Heart left ventricle (tissue), 16 donors: ENCODE results near the gene PLA2G2F. TPM values are rescaled to one million over a fixed set of nuclear protein-coding genes. Genes with fewer than 3 reads are reported as not detected.

ENCODE experiments used
- ATAC-seq, 4 donors: fragments of 200-7000 bp; cut with Tn5 transposase; one replicate each; pipeline ENCODE4 v1.9.1; 2020 to 2022; ENCODE audit warnings: moderate library complexity in 4 of 4, mild to moderate bottlenecking in 3 of 4, moderate number of reproducible peaks in 1 of 4
- DNase-seq, 5 donors: peaks; one replicate each; pipeline ENCODE4 v3.0.0-alpha.2; 2020
- H3K27ac ChIP-seq, 12 donors: fragments of 200-600 bp; sonication (generic) in 4 of 12; one replicate each; pipeline versions ENCODE4 v1.5.0 to v1.8.0; 2016 to 2022; ENCODE audit warnings: mild to moderate bottlenecking in 2 of 12
- H3K27me3 ChIP-seq, 9 donors: fragments of 200-600 bp; sonication (generic) in 2 of 9; one replicate each; pipeline versions ENCODE4 v1.5.1 to v1.8.0; 2016 to 2022; ENCODE audit warnings: mild to moderate bottlenecking in 3 of 9
- H3K36me3 ChIP-seq, 9 donors: fragments of 200-600 bp; sonication (generic) in 2 of 9; one replicate each; pipeline versions ENCODE4 v1.5.0 to v1.8.0; 2018 to 2022; ENCODE audit warnings: mild to moderate bottlenecking in 2 of 9
- H3K4me1 ChIP-seq, 12 donors: fragments of 200-600 bp; sonication (generic) in 4 of 12; one replicate each; pipeline versions ENCODE4 v1.5.0 to v1.8.0; 2016 to 2022; ENCODE audit warnings: mild to moderate bottlenecking in 3 of 12
- H3K4me3 ChIP-seq, 12 donors: fragments of 200-600 bp; sonication (generic) in 4 of 12; one replicate each; pipeline versions ENCODE4 v1.5.0 to v1.8.0; 2017 to 2022; ENCODE audit warnings: mild to moderate bottlenecking in 9 of 12, moderate library complexity in 4 of 12
- H3K9me3 ChIP-seq, 12 donors: fragments of 200-600 bp; sonication (generic) in 4 of 12; one replicate each; pipeline versions ENCODE4 v1.5.0 to v1.8.0; 2016 to 2022; ENCODE audit warnings: mild to moderate bottlenecking in 1 of 12
- CTCF ChIP-seq, 12 donors: fragments of 200-600 bp; sonication (generic) in 4 of 12; IDR thresholded peaks; one replicate each; pipeline versions ENCODE4 v1.5.0 to v1.8.0; 2018 to 2022; ENCODE audit warnings: antibody characterized with exemption in 12 of 12, mild to moderate bottlenecking in 5 of 12
- POLR2A ChIP-seq, 2 donors: fragments of 450-650 bp; IDR thresholded peaks; one replicate each; pipeline ENCODE4 v1.6.1; 2017; ENCODE audit warnings: antibody characterized with exemption in 2 of 2, mild to moderate bottlenecking in 2 of 2, moderate library complexity in 2 of 2
- WGBS, 4 donors: extraction: QIAGEN DNeasy Blood & Tissue Kit in 2 of 4; methylation state at CpG; one replicate each; pipeline versions ENCODE4 v1.1.5 to v1.1.7; 2013 to 2018; 5-methylcytosine and 5-hydroxymethylcytosine counted together
- intact Hi-C, 10 donors: fragments of 100-400 bp; cut with DNase I; formaldehyde crosslinking; loops; one replicate each; pipeline versions ENCODE4 v1.11.1 to v1.14.2; 2022
- polyA plus RNA-seq, 2 donors: library from polyadenylated mRNA; stranded (reverse); fragments of 200-250 nt; gene quantifications; one replicate each; pipeline ENCODE4 v1.2.3, GENCODE V29; 2013
- total RNA-seq, 9 donors: library from RNA; depleted of rRNA in 2 of 9; stranded (reverse); fragments of >200 nt in 2 of 9; fragmentation: NEBNext Ultra II Directional in 3 of 9; extraction: Animal tissue kit (Norgen Biotek cat#: 25700) in 3 of 9; gene quantifications; one replicate each; pipeline versions ENCODE4 v1.1.0 to v1.2.4, GENCODE V29; 2016 to 2023
- donor health status: ischemic (EF 13 %, LVEDD 7.1; RV severe dilation, severe dysfunction).
- donor health status: healthy with polysubstance abuse.
- donor health status: DM: no; HTN: yes; CAD: no.
- donor health status: DM: no; HTN: no; CAD: no.
- donor health status: ischemic (EF 25% LVEDD 6.9; RV normal size, moderate dysfunction).
- donor health status: ischemic (EF 25% LVEDD 5.7; RV mildly dilated, moderate dysfunction).
- donor health status: healthy.
- donor health status: DM: yes; HTN: yes; CAD: no.
- donor health status: ischemic (EF 35%, LVEDD 5.7; RV mildly dilated, moderate dysfunction).
- donor health status: nonischemic (EF 11% LVEDD 7.7; RV severe dilation, severe dysfunction).
- donor health status: DM: yes; HTN: yes; CAD: no.
- donor health status: PGD.
- donor health status: ischemic (EF 29% LVEDD 5.4; RV normal size, mild dysfunction).
- donor health status: nonischemic (EF 23%, LVEDD 6.1; RV moderate dilation, normal function).

Gene PLA2G2F
- total and polyA plus RNA-seq, 11 donors = not detected

- intact Hi-C loops = no loop called here
- DNase-seq (no peak), ATAC-seq (no peak)
- H3K4me1 ChIP-seq = no peaks in the 10 kb centered on the region
- no peaks in the 10 kb centered on the region for H3K27me3 ChIP-seq
- no peak overlapping the region for H3K4me3 ChIP-seq
- H3K9me3 ChIP-seq = no peaks in the 10 kb centered on the region
- no peak overlapping the region for H3K27ac ChIP-seq
- TF ChIP-seq POLR2A (IDR thresholded peaks at IDR 0.05) = no peak
- no peaks in the 10 kb centered on the region for H3K36me3 ChIP-seq
- WGBS, 4 donors = 68 to 89% (median 79%) methylated on average over 1 of the region's 1 CpG
Measured at GRCh38 chr1:20137604-20138003, 1.5 kb upstream of the PLA2G2F start.

GRCh38 chr1:20138346-20138745 lies 777 bp upstream of the PLA2G2F start:
- H3K27ac ChIP-seq = no peak overlapping the region
- H3K27me3 ChIP-seq = no peaks in the 10 kb centered on the region
- no peak for ATAC-seq
- H3K36me3 ChIP-seq = no peaks in the 10 kb centered on the region
- no peak for DNase-seq
- TF ChIP-seq CTCF (IDR thresholded peaks at IDR 0.05) (no peak), POLR2A (IDR thresholded peaks at IDR 0.05) (no peak)
- no peaks in the 10 kb centered on the region for H3K4me1 ChIP-seq
- H3K9me3 ChIP-seq = no peaks in the 10 kb centered on the region
- no peak overlapping the region for H3K4me3 ChIP-seq
- intact Hi-C loops = no loop called here
- 82 to 91% (median 88%) methylated on average over 5 to 6 of the region's 6 CpGs for WGBS, 4 donors

- intact Hi-C loops = no loop called here
- no peak overlapping the region for H3K4me3 ChIP-seq
- WGBS, 4 donors = 80 to 85% (median 80%) methylated on average over 13 of the region's 13 CpGs
- DNase-seq = no peak
- H3K9me3 ChIP-seq = no peaks in the 10 kb centered on the region
- peaks cover 0 to 4% (median 0%) of the 10 kb centered on the region in 12 donors for H3K4me1 ChIP-seq
- H3K27me3 ChIP-seq = no peaks in the 10 kb centered on the region
- H3K27ac ChIP-seq = no peak overlapping the region
- TF ChIP-seq POLR2A (IDR thresholded peaks at IDR 0.05) (no peak), CTCF (IDR thresholded peaks at IDR 0.05) (no peak)
- H3K36me3 ChIP-seq = no peaks in the 10 kb centered on the region
- no peak for ATAC-seq
Measured at GRCh38 chr1:20139776-20140612, 871 bp downstream of the PLA2G2F start.

GRCh38 chr1:20141001-20141400 lies 1.9 kb downstream of the PLA2G2F start:
- DNase-seq (no peak), ATAC-seq (no peak)
- TF ChIP-seq POLR2A (IDR thresholded peaks at IDR 0.05) = no peak
- TF ChIP-seq CTCF (IDR thresholded peaks at IDR 0.05) = no peak
- Histone ChIP-seq H3K9me3 (no peaks in the 10 kb centered on the region), H3K27ac (no peak overlapping the region), H3K4me1 (peaks cover 0 to 7% (median 0%) of the 10 kb centered on the region in 12 donors), H3K4me3 (no peak overlapping the region), H3K27me3 (no peaks in the 10 kb centered on the region), H3K36me3 (no peaks in the 10 kb centered on the region)
- 87 to 90% (median 88%) methylated on average over 9 of the region's 9 CpGs for WGBS, 4 donors
- intact Hi-C loops = no loop called here
